ENCODE measurements around the gene KCNQ1. TPM values are rescaled to one million over a fixed set of nuclear protein-coding genes. Genes with fewer than 3 reads are reported as not detected.

Gene KCNQ1
- total RNA-seq, 1 donor: 1.1 TPM

- DNase-seq (ENCODE audit: low read depth in 2 of 3, low spot score in 2 of 3): no peak
These were observed 34.2 kb upstream of the KCNQ1 start for GRCh38 chr11:2410616-2411015.

GRCh38 chr11:2411446-2412305 is 33.1 kb upstream of the KCNQ1 start:
- DNase-seq (ENCODE audit: low read depth in 2 of 3, low spot score in 2 of 3): no peak

DNA sequence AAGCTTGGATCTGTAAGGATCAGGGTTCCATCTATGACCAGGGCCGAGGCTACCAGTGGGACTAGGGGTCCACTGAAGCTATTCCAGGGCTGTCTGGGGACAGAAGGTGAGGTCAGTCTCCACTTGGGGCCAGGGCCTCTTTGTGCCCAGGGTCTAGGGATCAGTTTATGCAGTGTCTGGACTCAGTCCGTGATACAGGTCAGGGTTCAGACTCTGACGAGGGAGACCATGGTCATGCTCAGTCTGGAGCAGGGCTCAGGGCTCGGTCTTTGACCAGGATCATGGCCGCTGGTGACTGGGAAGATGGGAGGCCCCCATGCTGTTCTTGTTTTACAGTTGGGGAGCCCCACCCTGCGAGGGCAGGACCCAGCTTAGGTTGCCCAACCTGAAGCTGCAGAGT is 32.5 kb upstream of the KCNQ1 start:
- no peak for DNase-seq (ENCODE audit: low read depth in 2 of 3, low spot score in 2 of 3)

DNA sequence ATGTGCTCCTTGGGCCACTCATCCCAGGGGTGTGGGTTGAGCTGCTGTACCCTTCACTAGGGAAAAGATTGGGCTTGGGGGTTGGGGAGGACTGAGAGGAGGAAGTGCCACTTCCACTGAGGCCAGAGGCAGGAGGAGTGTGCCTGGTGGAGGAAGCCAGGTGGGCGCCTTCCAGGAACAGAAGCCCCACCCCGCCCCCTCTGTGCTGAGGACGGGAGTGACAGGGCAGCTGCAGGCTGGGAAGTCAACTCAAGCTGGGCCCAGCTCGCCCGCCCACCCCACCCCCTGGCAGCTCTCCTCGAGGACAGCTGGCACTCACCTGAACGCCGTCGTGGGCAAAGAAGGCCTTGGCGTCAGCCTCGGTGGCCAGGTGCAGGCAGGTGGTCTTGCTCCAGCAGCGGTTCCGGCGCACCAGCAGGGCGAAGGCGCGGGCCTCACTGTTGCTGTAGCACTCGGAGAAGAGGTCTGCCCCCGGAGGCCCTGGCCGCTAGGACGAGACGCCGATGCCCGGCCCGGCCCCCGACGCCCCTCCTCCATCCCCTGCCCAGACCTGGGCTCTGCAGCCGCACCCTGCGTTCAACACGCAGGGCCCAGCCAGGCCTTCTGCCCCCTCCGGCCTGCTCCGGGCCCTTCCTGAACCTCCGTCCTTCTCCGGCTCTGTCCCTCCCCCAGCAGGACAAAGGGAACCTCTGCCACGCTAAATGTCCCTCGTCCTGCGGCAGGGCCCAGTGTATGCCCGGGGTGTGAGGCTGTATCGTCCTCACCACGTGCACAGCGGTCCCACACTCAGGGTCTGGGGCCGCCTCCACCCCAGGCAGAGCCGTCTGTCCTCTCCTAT is 30.8 kb upstream of the KCNQ1 start:
- DNase-seq (ENCODE audit: low read depth in 2 of 3, low spot score in 2 of 3): no peak

DNA sequence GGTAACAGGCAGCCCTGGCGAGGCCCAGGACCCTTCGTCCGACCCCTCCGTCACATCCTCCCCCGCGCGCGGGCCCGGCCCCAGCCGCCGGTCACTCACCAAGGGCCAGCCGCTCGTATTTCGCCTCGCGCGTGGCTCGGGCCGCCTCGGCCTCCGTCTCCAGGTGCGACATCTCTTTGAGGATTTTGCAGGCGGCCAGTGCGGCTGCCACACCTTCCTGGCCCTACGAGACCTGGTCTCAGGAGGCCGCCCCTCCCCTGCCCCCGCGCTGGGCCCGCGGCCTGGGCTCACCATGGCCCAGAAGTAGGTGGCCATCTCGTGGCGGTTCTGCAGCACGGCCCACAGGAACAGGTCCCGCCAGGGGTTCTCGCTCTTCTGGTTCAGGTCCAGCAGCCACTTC is 30.2 kb upstream of the KCNQ1 start:
- DNase-seq (ENCODE audit: low read depth in 2 of 3, low spot score in 2 of 3): no peak

GRCh38 chr11:2415171-2415570 is 29.6 kb upstream of the KCNQ1 start:
- DNase-seq (ENCODE audit: low read depth in 2 of 3, low spot score in 2 of 3): no peak

- no peak for DNase-seq (ENCODE audit: low read depth in 2 of 3, low spot score in 2 of 3)
These were observed 29.0 kb upstream of the KCNQ1 start for GRCh38 chr11:2415601-2416380.

DNA sequence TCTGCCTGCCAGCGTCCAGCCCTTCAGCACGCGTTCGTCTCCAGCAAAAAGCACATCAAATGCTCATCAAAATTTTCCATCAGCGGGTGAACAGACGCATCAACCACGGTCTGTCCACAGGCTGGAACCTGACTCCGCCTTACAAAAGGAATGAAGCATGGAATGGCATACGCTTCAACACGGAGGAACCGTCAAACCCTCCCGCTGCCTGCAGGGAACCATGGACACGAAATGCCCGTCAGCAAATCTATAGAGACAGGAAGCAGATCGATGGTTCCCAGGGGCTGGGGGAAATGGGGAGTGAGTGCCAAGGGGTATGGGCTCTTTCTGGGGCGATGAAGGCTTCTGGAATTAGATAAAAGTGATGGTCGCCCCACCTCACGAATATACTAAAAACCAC is 28.0 kb upstream of the KCNQ1 start:
- no peak for DNase-seq (ENCODE audit: low read depth in 2 of 3, low spot score in 2 of 3)

DNA sequence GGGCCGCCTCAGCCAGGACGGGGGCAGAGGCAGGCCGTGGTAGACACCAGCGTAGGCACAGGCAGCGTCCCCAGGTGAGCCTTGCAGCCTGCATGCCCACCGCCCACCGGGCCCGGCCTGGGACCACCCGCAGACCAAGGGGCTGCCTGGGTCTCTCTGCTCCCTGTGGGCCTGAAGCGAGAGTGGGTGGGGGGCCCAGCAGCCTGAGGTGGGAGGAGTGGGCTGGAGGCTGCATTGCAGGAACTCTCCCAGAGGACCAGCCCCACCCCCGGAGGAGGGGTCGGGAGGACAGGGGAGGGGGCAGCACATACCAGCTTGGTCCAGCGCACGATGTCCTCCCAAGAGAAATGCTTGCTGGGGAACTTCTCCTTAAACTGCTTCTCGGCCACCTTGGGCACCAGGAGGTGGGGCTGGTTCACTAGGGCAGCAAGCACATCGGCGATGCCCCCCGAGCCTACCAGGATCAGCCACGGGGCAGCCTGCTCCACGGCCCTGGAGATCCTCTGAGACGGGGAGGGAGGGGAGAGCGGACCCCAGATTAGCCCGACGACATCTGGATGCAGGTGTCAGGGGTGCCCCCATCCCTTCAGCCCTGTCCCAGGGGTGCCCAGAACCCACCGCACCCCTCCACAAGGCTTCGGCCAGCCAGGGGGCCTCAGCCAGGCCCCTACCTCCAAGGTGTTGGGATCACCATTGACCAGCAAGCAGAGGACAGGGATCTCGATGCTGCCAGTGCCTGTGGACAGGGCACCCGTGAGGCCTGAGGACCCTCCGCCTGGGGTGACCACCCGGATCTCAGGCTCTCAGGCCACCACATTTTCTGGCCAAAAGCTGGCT is 26.7 kb upstream of the KCNQ1 start:
- no peak for DNase-seq (ENCODE audit: low read depth in 2 of 3, low spot score in 2 of 3)

DNA sequence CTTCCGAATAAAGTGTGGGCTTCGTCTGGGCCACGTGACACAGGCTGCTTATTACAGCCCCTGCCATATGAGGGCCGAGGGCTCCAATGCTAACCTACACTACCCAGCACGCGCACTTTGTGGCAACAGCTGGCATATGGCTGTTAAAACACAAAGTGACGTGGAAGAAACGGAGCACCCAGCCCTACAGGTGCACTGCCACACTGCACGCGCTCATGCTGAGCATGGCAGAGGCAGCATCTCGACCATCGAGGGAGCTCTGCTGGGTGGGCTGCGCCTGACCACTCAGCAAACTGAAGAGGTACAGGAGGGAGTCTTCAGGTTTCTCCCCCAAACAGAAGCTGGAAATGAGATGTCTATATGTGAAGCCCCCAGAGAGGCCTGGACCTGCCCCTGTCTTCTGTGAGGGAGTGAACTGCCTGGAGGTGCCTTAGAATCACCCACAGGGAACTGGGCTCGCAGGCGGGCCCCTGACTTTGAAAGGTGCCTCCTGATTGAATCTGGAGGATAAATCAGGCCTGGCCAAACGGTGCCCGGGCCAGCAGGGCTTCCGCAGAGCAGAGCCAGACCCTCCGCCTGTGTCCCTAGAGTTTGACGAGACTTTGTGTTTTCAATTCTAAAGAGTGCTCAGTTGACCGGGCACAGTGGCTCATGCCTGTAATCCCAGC is 26.0 kb upstream of the KCNQ1 start:
- no peak for DNase-seq (ENCODE audit: low read depth in 2 of 3, low spot score in 2 of 3)

DNA sequence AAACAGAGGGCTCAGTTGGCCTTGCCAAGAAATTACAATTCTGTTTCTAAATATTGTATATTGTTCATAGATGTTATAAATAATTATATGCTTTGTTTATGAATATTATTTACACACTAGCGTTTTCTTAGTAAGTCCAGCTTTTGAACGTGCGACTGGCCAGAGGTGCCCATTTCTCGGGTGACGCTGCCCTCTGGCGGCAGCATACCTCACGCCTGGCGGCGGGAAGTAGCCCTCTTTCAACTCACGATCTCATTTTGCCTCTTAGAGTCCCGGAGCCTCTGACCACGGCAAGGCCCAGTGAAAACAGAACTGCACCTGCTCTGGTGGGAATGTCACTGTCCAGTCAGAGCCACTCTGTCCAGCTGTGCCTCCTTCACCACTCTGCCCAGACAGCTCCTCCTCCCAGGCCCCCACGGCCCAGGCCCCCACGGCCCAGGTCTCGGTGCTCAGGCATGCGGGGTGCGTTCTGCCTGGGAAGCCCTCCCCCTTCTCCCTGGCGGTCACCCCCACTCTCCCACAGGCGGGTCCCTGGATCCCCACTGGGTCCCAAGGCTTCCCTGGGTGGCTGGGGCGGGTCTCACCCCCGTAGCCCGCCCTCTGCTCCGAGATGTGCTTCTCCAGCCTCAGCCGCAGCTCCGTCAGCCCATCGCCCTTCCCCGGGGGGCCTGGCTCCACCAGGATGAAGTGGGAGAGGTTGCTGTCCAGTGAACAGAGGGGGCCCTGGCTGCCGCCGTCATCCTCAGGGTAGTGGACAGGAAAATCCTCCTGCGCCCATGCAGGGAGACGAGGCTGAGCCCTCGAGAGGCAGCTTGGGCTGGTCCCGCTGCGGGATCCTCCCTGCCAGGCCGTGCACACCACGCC is 24.9 kb upstream of the KCNQ1 start:
- peak in 2 of 3 donors; percentile 70 to 79 for DNase-seq (ENCODE audit: low read depth in 2 of 3, low spot score in 2 of 3)

GRCh38 chr11:2420502-2421225 is 24.1 kb upstream of the KCNQ1 start:
- peak; percentile 55 to 83 (median 71) for DNase-seq (ENCODE audit: low read depth in 2 of 3, low spot score in 2 of 3)

DNA sequence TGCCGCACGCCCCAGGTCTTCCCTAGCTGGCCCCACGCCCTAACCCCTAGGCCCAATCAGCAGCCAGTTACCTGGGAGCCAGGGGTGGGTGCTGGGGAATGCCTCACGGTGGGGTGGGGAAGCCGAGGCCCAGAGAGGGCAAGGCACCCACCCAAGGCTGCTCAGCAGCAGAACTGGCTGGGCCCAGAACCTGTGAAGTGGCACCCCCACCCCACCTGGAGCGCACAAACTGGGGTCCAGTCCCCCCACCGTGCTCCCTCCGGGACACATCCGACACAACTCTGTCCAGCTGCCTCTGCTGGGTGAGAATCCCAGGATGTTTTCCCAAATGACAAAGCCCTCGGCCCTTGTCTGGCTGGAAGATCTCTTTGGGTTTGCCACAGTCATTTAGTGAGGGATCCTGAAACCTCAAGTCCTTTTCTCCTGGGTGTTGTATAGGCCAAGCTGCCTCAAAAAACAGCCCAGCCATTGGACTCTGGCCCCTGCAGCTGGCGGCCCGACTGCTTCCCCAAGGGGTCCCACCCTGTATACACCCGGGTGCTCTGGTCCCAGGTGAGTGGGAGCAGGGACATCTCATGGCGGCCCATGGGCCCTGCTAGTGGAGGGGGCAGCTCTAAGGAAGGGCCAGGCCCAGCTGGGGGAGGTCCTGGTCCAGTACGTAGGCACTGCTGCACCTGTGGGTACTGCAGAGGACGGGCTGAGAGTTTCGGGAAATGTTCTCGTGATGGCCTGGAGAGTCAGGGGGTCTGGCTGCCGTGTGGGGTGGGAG is 23.4 kb upstream of the KCNQ1 start:
- DNase-seq (ENCODE audit: low read depth in 2 of 3, low spot score in 2 of 3): no peak

DNA sequence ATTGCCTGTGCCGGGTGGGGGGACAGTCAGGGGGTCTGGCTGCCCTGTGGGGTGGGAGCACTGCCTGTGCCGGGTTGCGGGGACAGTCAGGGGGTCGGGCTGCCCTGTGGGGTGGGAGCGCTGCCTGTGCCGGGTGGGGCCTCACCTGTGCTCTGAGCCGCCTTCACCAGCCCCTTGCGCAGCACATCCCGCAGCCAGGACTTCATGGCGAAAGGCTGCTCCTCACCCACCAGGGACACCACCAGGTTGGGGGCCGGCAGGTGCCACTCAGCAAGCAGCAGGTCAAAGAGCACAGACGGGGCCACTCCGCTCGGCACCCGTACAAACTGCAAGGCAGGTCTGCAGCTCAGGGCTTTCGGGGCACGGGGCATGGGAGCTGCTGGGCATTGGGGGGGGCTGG is 22.8 kb upstream of the KCNQ1 start:
- DNase-seq (ENCODE audit: low read depth in 2 of 3, low spot score in 2 of 3): no peak

DNA sequence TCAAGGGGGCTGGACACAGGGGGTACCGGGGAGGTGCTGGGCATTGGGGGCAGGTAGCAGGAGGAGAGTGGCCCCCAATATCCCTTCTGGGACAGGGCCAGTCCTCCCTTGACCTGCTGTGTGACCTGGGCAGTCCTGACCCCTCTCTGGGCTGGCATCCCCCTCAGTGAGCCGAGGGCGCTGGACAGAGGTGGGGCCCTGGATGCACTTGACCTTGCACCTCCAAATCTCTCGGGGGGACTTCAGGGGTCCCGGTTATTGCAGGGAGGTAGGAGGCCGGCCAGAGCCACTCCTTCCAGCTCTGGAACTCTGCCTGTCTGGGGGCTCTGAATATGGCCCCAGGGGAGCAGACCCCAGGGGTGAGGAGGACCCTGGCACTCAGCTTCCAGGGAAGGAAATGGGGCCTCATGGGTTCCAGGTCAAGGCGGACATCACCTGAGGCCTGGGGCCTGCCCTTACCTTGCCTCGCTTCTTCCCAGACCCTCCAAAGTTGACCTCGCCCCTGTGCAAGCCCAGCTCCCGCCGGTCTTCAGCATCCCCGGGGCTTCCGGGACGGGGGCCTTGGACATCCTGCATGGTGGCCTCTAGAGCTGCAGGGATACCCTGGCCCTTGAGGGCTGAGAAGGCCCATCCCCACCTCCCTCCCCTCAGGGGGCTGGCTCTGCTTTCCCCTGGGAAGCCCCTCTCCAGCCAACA is 22.2 kb upstream of the KCNQ1 start:
- DNase-seq (ENCODE audit: low read depth in 2 of 3, low spot score in 2 of 3): no peak

DNA sequence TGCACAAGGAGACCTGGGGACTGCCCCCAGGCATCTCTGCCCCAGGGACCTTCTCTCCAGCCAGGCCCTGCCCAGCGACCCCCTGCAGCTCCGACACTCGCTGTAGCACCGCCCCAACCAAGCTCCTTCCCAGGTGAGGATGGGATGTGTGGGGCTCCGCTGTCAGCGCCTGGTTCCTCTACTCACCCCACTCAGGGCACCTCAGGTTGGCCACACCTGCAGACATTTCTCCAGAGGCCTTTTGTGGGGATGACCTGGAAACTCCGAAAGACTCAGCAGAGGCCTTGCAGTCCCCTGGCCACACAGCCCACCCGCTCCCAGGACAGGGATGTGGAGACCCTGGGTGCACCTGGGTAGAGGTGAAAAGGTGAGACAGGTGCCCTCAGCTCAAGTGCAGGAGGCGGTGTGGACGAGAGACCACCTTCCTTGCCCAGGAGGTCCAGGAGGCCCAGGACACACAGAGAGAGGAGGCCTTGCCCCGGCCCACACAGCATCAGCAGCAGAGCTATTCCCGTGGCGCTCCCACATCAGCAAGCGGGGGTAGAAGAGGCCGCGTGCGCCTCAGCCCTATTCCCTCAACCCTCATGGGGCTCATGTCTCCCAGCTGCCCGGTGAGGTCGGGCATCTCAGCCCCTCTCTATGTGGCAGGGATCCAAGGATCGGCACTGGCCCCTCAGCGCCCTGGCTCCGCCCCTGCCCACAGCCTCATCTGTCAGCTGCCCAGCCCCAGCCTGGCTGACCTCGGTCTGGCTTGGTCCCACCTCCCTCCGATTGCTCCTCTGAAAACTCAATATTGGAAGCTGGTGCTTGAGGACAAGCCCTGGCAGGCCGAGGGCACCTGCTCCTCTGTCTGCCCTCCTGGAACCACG is 21.4 kb upstream of the KCNQ1 start:
- no peak for DNase-seq (ENCODE audit: low read depth in 2 of 3, low spot score in 2 of 3)
